ENCODE data around the gene FAM53B.

FAM53B gene

GRCh38 chr10:124711145-124711544, 33.0 kb downstream of the FAM53B start (continued):
- TF ChIP-seq TOX (CRISPR knock-in tag; IDR thresholded peaks at IDR 0.05; ENCODE audit: borderline replicate concordance): no peak

GRCh38 chr10:124710266-124710881, 33.8 kb downstream of the FAM53B start:
- no peak for TF ChIP-seq ZFP30 (CRISPR knock-in tag; IDR thresholded peaks at IDR 0.05)
- no peak for TF ChIP-seq ZNF70 (CRISPR knock-in tag; IDR thresholded peaks at IDR 0.05)
- TF ChIP-seq CSRNP3 (CRISPR knock-in tag; IDR thresholded peaks at IDR 0.05): no peak
- no peak for TF ChIP-seq ZNF565 (CRISPR knock-in tag; conservative IDR thresholded peaks at IDR 0.05; ENCODE audit: low read depth)
- TF ChIP-seq CREB5 (CRISPR knock-in tag; IDR thresholded peaks at IDR 0.05; ENCODE audit: low read depth): no peak
- no peak for TF ChIP-seq TCF4 (CRISPR knock-in tag; IDR thresholded peaks at IDR 0.05; ENCODE audit: borderline replicate concordance)
- no peak for TF ChIP-seq POU6F1 (CRISPR knock-in tag; IDR thresholded peaks at IDR 0.05; ENCODE audit: borderline replicate concordance, low read depth)
- TF ChIP-seq TSHZ2 (CRISPR knock-in tag; IDR thresholded peaks at IDR 0.05): no peak
- no peak for TF ChIP-seq OSR1 (CRISPR knock-in tag; IDR thresholded peaks at IDR 0.05)
- no peak for TF ChIP-seq ESRRG (CRISPR knock-in tag; IDR thresholded peaks at IDR 0.05)
- no peak for TF ChIP-seq SNAI2 (CRISPR knock-in tag; IDR thresholded peaks at IDR 0.05)
- TF ChIP-seq ISL1 (CRISPR knock-in tag; IDR thresholded peaks at IDR 0.05): no peak
- TF ChIP-seq ZC3H10 (CRISPR knock-in tag; IDR thresholded peaks at IDR 0.05): no peak
- TF ChIP-seq BACH2 (CRISPR knock-in tag; IDR thresholded peaks at IDR 0.05; ENCODE audit: borderline replicate concordance): no peak
- TF ChIP-seq ZFP3 (CRISPR knock-in tag; IDR thresholded peaks at IDR 0.05): no peak
- no peak for TF ChIP-seq RARB (CRISPR knock-in tag; IDR thresholded peaks at IDR 0.05)
- no peak for TF ChIP-seq ARNTL (CRISPR knock-in tag; IDR thresholded peaks at IDR 0.05; ENCODE audit: borderline replicate concordance, low read depth)
- no peak for TF ChIP-seq TOX (CRISPR knock-in tag; IDR thresholded peaks at IDR 0.05; ENCODE audit: borderline replicate concordance)
- TF ChIP-seq GLIS3 (CRISPR knock-in tag; IDR thresholded peaks at IDR 0.05): no peak
- no peak for TF ChIP-seq PPARA (CRISPR knock-in tag; IDR thresholded peaks at IDR 0.05; ENCODE audit: borderline replicate concordance)
- no peak for ATAC-seq

- ATAC-seq: no peak
- TF ChIP-seq SNAI2 (CRISPR knock-in tag; IDR thresholded peaks at IDR 0.05) (no peak), CSRNP3 (CRISPR knock-in tag; IDR thresholded peaks at IDR 0.05) (no peak), BACH2 (CRISPR knock-in tag; IDR thresholded peaks at IDR 0.05; ENCODE audit: borderline replicate concordance) (no peak), ESRRG (CRISPR knock-in tag; IDR thresholded peaks at IDR 0.05) (no peak), ARNTL (CRISPR knock-in tag; IDR thresholded peaks at IDR 0.05; ENCODE audit: borderline replicate concordance, low read depth) (no peak), CSDC2 (CRISPR knock-in tag; IDR thresholded peaks at IDR 0.05) (no peak), CREB5 (CRISPR knock-in tag; IDR thresholded peaks at IDR 0.05; ENCODE audit: low read depth) (no peak), ISL1 (CRISPR knock-in tag; IDR thresholded peaks at IDR 0.05) (no peak), ZC3H10 (CRISPR knock-in tag; IDR thresholded peaks at IDR 0.05) (no peak), TSHZ2 (CRISPR knock-in tag; IDR thresholded peaks at IDR 0.05) (no peak), POU6F1 (CRISPR knock-in tag; IDR thresholded peaks at IDR 0.05; ENCODE audit: borderline replicate concordance, low read depth) (no peak), ZNF565 (CRISPR knock-in tag; conservative IDR thresholded peaks at IDR 0.05; ENCODE audit: low read depth) (no peak), TOX (CRISPR knock-in tag; IDR thresholded peaks at IDR 0.05; ENCODE audit: borderline replicate concordance) (no peak)
These were observed 34.3 kb downstream of the FAM53B start for GRCh38 chr10:124709861-124710260.

All from SK-N-SH treated with all-trans-retinoic acid at 6 μM for 48 hours (cell line).